A673 (cell line): ENCODE results near the gene IFRD2. TPM values are rescaled to one million over a fixed set of nuclear protein-coding genes. Genes with fewer than 3 reads are reported as not detected.

Experiments
- BruUV-seq: library from RNA; stranded (reverse); fragments of 400-500 nt; replicated peaks from 2 replicates; lab custom pipeline; 2021; lab: Mats Ljungman, UMichigan
- CTCF ChIA-PET: fragments of 300-600 bp; sonication (Branson Sonifier 250); formaldehyde crosslinking; loops from one replicate; lab custom pipeline; 2022; ENCODE audit warnings: antibody characterized with exemption; lab: Charles Lee
- POLR2A ChIA-PET: fragments of 300-600 bp; sonication (Branson Sonifier 250); formaldehyde crosslinking; loops from one replicate; lab custom pipeline; 2022; ENCODE audit warnings: antibody characterized with exemption; ENCODE audit not compliant: low non-redundant PET; lab: Charles Lee
- DNase-seq: peaks from one replicate; pipeline ENCODE4 v3.0.0-alpha.2; 2015; ENCODE audit warnings: low spot score
- H3K27ac ChIP-seq: fragments of 200-600 bp; sonication (generic); 2 replicates; pipeline ENCODE4 v1.5.1; 2016; ENCODE audit warnings: mixed run types, low read depth, mild to moderate bottlenecking, mixed read lengths, antibody characterized with exemption, low read length; ENCODE audit not compliant: poor library complexity, severe bottlenecking
- H3K27me3 ChIP-seq: fragments of 200-600 bp; sonication (generic); replicated peaks from 2 replicates; pipeline ENCODE4 v1.6.1; 2017; ENCODE audit warnings: mixed run types, low read depth, mild to moderate bottlenecking, mixed read lengths, antibody characterized with exemption, low read length; ENCODE audit not compliant: insufficient read depth, poor library complexity
- H3K36me3 ChIP-seq: fragments of 200-600 bp; sonication (generic); 2 replicates; pipeline ENCODE4 v1.6.1; 2016; ENCODE audit warnings: mixed run types, mild to moderate bottlenecking, mixed read lengths, antibody characterized with exemption, low read length; ENCODE audit not compliant: insufficient read depth, poor library complexity, severe bottlenecking
- H3K4me1 ChIP-seq: fragments of 200-600 bp; sonication (generic); 2 replicates; pipeline ENCODE4 v1.6.1; 2017; ENCODE audit warnings: mixed run types, mild to moderate bottlenecking, mixed read lengths, antibody characterized with exemption, low read length; ENCODE audit not compliant: insufficient read depth, poor library complexity, severe bottlenecking
- H3K4me3 ChIP-seq: fragments of 200-600 bp; sonication (generic); 2 replicates; pipeline ENCODE4 v1.5.1; 2016; ENCODE audit warnings: low read depth, mixed run types, mild to moderate bottlenecking, mixed read lengths, low read length; ENCODE audit not compliant: poor library complexity, severe bottlenecking
- H3K9me3 ChIP-seq: fragments of 200-600 bp; sonication (generic); 2 replicates; pipeline ENCODE4 v1.6.1; 2016; ENCODE audit warnings: mixed run types, low read depth, mild to moderate bottlenecking, mixed read lengths, antibody characterized with exemption, low read length; ENCODE audit not compliant: poor library complexity, severe bottlenecking
- EZH2 ChIP-seq: fragments of 200-600 bp; sonication (generic); IDR thresholded peaks from 2 replicates; pipeline ENCODE4 v1.6.1; 2017; ENCODE audit warnings: borderline replicate concordance, low read depth, mild to moderate bottlenecking, mixed read lengths, antibody characterized with exemption, low read length; ENCODE audit not compliant: poor library complexity, severe bottlenecking
- intact Hi-C: fragments of 100-400 bp; cut with micrococcal nuclease; formaldehyde crosslinking; loops from one replicate; pipeline ENCODE4 v1.10.0; 2022; ENCODE audit not compliant: unreplicated experiment
- total RNA-seq: library from RNA; stranded (reverse); gene quantifications from 2 replicates; pipeline ENCODE4 v1.2.3, GENCODE V29; 2021
- TF ChIP-seq, protein P1 (sequence below): fragments of 300-800, 200-600 bp; sonication (generic); conservative IDR thresholded peaks from 2 replicates; pipeline ENCODE4 v1.5.1; 2017; ENCODE audit warnings: low read depth, mild to moderate bottlenecking, antibody characterized with exemption, low read length, moderate library complexity, mixed read lengths

IFRD2 gene
- total RNA-seq, 1 experiment from 2014 or later: 77.4 TPM

DNA sequence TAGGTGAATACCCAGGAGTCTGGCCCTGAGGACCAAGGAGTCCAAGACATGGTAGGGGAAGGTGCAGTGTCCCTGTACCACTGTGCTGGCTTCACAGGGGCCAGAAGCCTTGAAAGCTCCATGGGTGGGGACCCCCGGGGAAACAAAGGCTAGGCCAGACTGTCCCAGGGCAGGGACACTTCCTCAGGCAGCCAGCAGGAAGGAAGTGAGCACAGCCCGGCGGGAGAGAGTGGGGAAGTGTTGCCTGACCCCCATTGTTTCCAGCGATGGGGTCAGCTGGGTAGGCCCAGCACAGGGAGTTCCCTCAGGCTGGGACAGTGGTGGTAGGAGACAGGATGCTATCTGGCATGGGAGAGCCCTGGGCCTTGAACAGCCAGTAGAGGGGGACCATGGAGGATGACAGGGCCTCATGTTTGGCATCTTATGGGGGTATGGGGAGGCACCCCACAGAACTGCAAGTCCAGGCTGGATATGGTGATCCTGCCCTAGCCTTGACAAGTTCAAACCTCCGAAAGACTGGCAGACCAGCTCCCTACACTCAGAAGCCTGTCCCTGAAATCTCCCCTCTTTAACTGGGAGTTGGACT lies 31.5 kb upstream of the IFRD2 start:
- Histone ChIP-seq H3K27me3 (no peaks in the 10 kb centered on the region), H3K4me3 (no peak overlapping the region), H3K4me1 (peaks cover 3% of the 10 kb centered on the region), H3K9me3 (no peaks in the 10 kb centered on the region), H3K36me3 (no peaks in the 10 kb centered on the region), H3K27ac (no peak overlapping the region)
- no peak for TF ChIP-seq EZH2
- TF ChIP-seq, protein P1, sequence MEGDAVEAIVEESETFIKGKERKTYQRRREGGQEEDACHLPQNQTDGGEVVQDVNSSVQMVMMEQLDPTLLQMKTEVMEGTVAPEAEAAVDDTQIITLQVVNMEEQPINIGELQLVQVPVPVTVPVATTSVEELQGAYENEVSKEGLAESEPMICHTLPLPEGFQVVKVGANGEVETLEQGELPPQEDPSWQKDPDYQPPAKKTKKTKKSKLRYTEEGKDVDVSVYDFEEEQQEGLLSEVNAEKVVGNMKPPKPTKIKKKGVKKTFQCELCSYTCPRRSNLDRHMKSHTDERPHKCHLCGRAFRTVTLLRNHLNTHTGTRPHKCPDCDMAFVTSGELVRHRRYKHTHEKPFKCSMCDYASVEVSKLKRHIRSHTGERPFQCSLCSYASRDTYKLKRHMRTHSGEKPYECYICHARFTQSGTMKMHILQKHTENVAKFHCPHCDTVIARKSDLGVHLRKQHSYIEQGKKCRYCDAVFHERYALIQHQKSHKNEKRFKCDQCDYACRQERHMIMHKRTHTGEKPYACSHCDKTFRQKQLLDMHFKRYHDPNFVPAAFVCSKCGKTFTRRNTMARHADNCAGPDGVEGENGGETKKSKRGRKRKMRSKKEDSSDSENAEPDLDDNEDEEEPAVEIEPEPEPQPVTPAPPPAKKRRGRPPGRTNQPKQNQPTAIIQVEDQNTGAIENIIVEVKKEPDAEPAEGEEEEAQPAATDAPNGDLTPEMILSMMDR: no peak
- no TSS peak for BruUV-seq
- DNase-seq: no peak
- intact Hi-C loops: no loop called here
- ChIA-PET POLR2A (no interaction called here), CTCF (no interaction called here)

DNA sequence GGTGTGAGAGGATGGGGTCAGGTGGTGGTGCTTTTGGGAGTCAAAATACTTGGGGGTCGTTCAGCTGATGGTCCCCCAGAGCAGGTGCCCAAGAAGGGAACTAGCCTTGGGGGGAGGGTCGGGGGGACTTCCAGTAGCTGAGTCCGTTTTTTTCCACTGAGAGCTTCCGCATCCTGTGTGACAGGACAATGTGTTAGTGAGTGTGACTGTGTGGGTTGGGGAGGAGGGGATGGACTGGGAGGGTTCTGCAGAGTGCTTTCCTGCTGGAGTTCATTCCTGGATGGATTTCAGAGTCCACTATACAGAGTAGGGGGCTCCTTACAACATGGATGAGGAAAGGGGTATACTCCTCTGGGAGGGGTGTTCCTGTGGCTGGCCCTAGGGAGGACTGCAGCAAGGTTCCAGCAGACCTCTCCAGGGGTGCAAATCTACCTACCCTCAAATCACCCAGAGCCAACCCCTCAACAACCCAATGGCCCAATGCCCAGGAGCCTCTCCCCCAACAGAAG lies 30.9 kb upstream of the IFRD2 start:
- Histone ChIP-seq H3K4me1 (peaks cover 3% of the 10 kb centered on the region), H3K9me3 (no peaks in the 10 kb centered on the region), H3K4me3 (no peak overlapping the region), H3K27me3 (no peaks in the 10 kb centered on the region), H3K27ac (no peak overlapping the region), H3K36me3 (no peaks in the 10 kb centered on the region)
- no TSS peak for BruUV-seq
- ChIA-PET POLR2A (no interaction called here), CTCF (no interaction called here)
- intact Hi-C loops: no loop called here
- TF ChIP-seq, protein P1: no peak
- no peak for TF ChIP-seq EZH2
- DNase-seq: no peak

DNA sequence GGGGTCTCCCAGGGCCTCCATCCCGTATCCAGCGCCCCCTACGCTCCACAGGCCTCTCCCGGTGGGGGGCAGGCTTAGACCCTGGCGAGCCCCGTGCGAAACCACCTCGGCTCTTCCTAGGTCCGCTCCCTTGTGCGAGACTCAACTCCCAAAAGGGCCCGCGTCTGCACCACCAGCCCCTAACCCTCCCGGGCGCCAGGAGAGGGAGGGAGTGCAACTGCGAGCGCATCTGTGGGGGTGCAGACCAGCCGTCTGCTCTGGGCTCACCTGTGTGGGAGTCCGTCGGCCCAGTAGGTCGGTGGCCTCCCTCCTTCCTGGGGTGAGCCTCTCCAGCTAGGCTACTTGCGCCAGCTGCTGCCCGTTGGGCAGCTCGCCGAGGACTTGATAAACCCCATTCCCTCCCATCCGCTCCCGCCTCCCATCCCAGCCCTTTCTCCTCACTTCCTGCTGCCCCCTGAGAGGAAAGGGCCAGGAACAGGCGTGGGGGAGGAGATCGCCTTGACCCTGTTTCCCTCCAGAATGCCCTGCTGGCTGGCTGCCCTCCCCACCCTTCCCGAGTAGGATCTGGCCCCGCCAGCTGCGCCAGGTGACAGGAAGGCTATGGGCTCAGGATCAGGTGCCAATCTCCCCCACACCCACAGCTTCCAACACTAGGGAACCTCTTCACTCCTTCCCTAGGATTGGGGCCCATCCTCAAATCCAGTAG lies 30.3 kb upstream of the IFRD2 start, which contains the start of gene HYAL2:
TSS of gene HYAL2 (minus strand) at position 360 of the 706 bp plus-strand sequence. CDS start 2,256 bp downstream, outside the sequence.
- CTCF ChIA-PET: no interaction called here
- POLR2A ChIA-PET: no interaction called here
- intact Hi-C loops: no loop called here
- peak within 1 kb of the TSS; percentile 73 for H3K4me3 ChIP-seq
- peak within 1 kb of the TSS; percentile 99 for H3K27ac ChIP-seq
- DNase-seq: no peak
- no peak for TF ChIP-seq EZH2
- TF ChIP-seq, protein P1: no peak
- no peaks in the 10 kb centered on the region for H3K36me3 ChIP-seq
- no peaks in the 10 kb centered on the region for H3K9me3 ChIP-seq
- H3K4me1 ChIP-seq: peaks cover 3% of the 10 kb centered on the region
- no peaks in the 10 kb centered on the region for H3K27me3 ChIP-seq
- BruUV-seq: no TSS peak
